DMS79 treated with DMSO at 0.1 percent for 48 hours (cell line): ENCODE results near the gene ACSL4.
"Not testable (repeated sequence)": the region's sequence is repeated elsewhere in the genome, so short reads cannot be mapped to it uniquely, and the experiment has no call there.

ENCODE experiments used
- DNase-seq: peaks from one replicate; lab custom pipeline; 2025; lab: John Stamatoyannopoulos, UW

The ACSL4 gene

DNA sequence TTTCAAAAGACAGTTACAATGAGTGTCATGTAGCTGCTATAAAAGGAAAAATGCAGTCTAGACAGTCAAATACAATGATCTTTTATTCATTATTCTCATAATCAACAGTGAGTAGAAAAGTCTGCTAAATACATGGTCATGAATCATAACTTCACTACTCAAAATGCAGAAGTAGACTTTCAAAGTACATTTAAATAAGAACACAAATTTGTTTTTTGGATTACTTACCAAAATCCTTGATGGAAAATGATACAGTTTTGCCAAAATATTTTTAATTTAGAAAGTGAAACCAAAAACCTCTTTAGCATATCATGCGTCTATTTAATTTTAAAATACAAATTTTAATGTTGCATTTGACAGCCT, 4.9 kb downstream of the ACSL4 start:
- DNase-seq: no peak

DNA sequence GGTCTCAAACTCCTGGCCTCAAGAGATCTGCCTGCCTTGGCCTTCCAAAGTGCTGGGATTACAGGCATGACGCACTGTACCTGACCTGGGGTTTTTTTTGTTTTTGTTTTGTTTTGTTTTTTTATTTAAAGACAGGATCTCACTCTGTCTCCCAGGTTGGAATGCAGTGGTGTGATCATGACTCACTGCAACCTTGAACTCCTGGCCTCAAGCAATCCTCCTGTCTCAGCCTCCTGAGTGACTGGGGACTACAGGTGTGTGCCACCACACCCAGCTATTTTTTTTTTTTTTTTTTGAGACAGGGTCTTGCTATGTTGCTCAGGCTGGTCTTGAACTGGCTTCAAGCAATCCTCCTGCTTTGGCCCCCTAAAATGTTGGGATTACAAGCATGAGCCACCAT, 8.1 kb downstream of the ACSL4 start:
- not testable (repeated sequence) for DNase-seq

DNA sequence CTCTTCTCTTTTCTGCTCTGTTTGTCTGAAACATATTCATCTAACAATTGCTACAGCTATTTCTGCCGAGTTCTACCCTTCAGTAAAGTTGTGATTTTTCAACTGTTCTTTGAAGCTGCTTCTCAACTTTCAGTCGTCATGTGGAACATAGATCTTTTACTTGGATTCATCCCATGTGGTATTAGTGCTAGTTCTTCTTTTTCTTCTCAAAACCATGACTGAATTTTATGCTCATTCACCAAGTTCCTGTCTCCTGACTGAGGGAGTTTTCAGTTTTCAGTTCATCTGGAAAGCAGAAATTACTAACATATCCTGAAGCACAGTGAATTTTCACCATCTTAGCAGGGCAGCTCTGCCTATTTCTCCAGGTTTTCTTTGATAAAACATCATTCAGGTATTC, 12.1 kb downstream of the ACSL4 start:
- no peak for DNase-seq

DNA sequence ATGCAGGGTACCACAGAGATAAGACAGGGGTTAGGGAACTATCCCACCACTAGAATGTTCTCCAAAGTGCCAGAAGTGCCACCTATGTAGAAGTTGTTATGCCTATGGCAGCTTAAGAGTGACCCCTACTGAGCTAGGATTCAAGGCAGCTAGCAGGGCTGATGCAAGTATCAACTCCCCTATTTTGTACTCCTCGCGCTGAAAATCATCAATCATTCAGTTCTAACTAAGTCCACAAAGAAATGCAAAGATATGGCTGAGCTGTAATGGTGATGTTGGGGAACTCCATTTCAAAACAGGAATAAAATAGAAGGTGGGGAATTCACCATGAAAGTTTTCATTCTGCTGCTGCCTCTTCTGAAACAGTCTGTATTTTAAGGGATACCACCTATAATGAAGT, 13.8 kb downstream of the ACSL4 start:
- no peak for DNase-seq

DNA sequence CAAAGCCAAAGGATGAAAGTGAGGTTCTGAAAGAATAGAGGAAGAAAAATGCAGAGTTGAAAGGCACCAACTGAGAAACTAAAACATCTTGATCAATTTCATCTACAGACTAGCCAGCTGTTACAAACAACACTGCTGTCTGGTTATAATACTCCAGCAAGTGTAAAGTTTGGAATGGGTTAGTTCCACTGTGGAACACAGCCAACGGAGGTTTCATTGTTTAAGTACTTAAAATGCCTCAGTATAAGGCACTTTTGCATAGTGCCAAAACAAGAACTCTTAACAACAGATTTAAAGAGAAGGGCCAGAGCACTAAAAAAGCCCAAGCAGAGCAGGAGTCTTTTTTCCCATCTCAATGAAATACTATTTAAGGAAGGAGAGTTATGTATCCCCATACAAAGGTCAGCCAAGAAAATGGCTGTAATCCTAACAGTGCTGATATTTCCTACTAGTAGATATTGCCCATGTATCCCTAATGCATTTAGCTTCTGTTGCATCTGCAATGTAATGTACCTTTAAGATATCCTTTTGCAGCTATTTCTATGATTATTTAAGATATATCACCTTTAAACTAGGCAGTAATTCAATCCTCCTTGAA, 16.5 kb downstream of the ACSL4 start:
- DNase-seq: no peak

DNA sequence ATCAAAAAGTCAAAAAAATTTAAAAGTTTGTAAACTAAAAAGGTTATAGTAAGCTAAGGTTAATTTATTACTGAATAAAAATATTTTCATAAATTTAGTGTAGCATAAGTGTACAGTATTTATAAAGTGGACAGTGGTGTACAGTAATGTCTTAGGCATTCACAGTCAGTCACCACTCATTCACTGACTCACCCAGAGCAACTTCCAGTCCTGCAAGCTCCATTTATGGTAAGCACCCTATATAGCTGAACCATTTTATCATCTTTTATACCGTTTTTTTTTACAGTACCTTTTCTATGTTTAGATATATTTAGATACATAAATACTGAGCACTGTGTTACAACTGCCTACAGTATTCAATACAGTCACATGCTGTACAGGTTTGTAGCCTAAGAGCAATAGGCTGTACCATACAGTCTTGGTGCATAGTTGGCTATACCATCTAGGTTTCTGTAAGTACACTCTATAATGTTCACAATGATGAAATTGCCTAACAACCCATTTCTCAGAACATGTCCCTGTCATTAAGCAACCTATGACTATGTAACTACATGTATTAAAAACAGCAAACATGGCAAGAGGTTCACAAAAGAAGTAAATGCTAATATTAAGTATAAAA, 18.6 kb downstream of the ACSL4 start:
- no peak for DNase-seq

DNA sequence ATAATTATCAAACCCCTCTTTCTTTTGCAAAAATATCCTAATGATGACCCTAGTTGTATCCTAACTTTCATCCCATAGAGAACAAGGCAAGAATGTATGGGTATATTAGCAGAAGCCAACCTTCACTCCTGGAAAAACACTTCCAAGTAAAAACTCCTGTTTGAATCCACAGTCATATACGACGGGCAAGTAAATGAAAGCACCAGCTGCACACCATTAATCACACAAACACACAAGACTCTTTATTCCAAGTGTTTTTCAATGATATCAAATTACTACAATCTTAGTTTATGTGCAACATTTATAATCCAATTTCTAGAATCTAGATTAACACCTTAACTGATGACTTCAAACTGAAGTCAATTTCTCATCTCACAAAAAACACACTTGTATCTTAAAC, 22.9 kb downstream of the ACSL4 start:
- DNase-seq: no peak

DNA sequence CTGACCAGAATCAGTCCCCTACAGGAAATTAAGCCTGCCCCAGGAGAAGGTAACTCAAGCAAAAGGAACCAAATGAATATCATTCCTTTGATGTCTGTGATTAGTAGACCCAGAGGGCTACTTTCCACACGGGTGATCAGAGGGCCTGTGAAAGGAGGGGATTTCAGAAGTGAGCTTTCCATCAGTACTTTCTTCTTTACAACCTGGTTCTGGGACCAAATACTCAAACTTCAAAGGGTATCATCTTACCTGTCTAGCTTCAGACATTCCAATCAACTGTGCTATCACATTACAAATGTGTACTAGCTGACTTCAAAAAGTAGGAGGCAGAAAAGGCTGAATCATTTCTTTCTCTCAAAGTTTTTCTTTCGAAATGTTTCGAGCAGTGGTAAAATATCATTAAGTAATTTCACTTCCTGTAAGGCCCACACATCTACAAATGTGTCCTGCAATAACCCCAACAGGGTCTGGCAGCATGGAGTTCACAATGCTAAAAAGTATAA, 23.9 kb downstream of the ACSL4 start:
- no peak for DNase-seq

DNA sequence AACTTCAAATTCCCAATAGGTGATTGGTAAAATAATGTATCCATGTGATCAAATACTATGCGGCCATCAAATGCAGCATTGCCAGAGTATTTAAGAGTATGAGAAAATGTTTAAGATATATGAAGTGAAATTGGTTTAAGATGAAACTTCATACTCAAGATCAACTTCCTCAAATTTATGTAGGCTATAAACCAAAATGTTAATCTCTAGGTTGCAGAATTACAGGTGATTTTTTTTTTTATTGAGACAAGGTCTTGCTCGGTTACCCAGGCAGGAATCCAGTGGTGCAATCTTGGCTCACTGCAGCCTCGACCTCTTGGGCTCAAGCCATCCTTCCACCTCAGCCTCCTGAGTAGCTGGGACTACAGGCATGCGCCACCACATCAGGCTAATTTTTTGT, 25.3 kb downstream of the ACSL4 start:
- DNase-seq: no peak

DNA sequence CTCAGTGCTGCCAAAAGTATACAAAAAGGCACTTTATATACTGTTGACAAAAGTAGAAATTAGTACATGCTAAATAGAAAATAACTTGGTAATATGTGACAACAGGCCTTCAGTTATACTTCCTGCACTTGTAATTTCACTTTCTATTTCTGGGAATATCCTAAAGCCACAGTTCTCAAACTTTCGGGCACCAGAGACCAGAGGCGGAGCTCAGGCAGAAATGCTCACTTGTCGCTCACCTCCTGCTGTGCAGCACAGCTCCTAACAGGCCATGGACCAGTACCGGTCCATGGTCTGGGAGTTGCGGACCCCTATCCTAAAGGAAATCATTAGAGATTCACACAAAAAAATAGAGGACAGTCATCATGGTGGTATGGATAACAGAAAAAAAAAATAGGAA, 25.7 kb downstream of the ACSL4 start:
- DNase-seq: no peak

DNA sequence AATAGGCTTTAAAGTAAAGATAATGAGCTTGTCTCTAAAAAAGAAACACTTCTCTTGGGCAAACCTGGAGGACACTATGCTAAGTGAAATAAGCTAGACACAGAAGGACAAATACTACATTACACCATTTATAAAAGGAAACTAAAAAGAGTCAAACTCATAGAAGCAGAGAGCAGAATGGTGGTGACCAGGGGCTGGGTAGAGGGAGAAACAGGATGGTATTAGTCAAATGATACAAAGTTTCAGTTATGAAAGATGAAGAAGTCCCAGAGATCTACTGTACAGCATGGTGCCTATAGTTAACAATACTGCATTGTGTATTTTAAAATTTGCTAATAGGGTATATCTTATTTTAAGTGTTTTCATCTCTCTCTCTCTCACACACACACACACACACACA, 28.5 kb downstream of the ACSL4 start:
- no peak for DNase-seq

DNA sequence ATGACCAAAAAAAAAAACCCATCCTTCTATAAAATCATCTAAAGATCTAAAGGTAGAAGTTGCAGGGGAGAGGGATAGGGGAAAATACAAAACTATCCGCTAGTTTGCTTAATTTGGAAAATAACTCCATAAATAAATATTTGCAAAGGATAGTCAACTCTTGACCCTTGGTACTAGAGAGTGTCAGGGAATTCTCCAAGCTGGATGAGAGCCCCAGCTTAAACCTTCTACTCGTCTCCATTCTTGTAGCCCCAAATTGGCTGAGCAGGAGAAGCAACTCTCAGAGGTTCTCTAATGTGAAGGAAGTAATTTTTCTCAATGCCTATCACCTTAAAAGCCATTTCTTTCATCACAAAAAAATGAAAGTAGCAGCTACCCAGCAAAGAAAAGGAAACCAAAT, 35.2 kb downstream of the ACSL4 start:
- no peak for DNase-seq

DNA sequence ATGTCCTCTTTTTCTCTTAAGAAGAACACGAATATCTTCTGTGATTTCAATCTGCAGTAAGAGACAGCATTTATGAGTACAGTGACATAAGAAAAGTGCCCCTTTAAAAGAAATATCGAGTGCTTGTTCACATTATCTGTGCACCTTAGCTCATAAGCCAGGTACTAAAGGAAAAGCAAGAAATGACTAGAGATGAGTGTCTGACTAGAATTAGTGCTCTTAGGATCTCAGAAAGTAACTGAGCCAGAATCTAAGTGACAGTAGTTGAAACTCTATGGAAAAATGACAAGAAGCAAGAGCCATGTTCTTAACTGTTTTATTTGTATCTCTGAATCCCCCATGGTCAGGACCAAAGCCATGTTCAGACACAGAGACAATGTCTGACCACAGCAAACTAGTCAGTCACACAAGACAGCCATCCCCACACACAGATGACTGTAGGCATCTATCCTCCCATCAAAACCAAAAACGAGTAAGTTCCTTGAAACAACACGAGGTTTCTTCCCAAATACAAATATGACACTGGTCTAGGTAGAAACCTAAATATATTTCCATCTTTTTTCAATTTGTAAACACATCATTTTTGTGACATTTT, 36.8 kb downstream of the ACSL4 start:
- DNase-seq: no peak

DNA sequence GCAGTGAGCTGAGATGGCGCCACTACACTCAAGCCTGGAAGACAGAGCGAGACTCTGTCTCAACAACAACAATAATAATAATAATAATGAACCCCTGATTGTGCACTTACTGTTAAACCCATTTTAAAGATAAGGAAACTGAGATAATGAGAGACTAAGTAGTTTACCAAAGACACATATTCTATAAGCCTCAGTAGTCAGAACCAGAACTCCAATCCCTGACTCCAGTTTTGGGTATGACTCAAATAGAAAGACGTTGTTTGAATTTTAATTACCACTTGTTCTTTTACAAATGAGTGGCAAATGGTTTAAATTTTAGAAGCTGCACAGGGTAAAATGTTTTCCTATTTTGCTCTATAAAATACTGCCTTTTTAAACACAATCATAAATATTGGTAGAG, 37.4 kb downstream of the ACSL4 start:
- DNase-seq: no peak

DNA sequence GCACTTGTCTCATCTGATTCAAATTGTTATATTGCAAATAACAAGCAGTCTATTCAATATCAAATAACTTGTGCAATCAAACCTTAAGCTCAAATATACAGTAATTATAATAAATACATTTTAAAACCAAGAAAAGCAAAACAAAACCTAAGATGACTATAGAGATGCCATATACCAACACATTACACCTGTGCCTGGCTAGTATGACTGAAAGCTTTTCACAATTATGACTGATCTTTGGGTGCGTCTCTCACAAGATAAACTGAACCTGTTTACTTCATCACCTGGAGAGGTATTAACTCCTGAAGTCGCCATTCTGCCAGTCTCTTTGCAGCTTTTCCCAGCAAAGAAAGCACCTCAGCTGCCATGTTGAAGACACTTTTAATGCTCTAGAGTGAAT, 41.3 kb downstream of the ACSL4 start:
- DNase-seq: no peak

DNA sequence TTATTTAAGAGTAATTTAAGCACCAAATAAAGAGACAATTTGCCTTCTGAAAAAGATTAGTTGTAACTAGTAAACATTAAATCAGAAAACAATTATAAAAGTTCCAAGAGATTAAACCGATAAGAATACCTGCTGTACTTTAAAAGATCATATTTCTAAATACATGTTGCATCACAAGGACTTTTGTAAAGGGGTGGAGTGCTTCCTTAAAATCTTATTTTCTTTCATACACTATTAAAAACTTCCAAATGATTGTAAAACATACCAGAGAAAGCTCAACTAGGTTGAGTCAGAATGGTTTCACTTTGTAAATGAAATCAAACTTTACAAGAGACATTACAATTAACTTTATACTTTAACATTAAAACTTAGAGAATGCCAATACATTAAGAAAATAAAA, 41.8 kb downstream of the ACSL4 start:
- no peak for DNase-seq

DNA sequence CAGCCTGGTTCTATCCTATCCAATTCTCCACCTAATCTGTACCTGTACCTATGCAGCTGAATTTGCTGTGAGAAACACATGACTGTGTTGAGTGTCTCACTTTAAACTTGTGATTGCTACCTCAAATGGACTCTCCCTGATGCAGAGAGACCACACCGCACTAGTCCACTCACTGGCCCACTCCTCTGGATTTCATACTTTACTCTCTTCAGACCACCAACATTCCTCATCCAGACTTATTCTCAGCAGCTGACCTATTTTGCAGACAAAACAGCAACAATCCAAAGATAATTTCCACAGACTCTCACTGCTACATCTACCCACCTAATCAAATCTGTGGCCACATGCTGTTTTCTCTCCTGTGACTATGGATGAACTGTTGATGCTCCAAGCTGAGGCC, 45.2 kb downstream of the ACSL4 start:
- no peak for DNase-seq

DNA sequence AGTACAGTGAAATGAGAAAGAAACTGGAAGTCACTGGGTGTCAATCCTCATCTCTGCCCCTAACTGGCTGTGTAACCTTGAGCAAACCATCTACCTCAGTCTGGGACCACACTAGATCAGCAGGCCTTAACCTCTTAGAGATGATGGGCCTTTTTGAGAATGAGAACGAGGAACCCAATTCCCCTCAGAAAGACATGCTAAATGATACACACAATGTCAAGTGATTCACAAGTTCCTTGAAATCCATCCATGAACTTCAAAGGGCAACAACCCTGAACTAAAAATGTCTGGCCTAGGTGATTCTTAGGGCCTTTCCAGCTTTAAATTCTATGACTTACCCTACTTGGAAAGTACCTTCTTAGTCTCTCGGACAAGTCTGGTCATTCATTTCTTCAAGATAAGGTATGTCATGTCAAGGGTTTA, 47.4 kb downstream of the ACSL4 start:
- no peak for DNase-seq

DNA sequence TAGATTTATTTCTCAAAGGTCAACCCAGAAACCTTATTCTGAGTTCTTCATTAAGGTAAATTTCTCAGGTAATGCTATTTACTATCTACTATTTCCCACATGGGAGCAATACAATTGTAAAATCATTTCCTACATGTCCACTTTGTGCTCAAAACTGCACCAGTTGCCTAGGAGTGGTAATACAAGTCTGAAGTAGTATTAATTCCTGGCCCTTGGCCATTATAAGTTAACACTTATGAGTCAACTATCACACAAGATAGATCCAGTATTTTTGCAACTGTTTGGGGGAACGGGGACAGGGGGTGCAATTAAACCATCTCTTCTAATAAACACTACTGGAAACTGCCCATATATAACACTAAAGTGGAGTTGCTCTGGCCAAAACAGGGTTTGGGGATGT, 48.9 kb downstream of the ACSL4 start:
- DNase-seq: no peak

DNA sequence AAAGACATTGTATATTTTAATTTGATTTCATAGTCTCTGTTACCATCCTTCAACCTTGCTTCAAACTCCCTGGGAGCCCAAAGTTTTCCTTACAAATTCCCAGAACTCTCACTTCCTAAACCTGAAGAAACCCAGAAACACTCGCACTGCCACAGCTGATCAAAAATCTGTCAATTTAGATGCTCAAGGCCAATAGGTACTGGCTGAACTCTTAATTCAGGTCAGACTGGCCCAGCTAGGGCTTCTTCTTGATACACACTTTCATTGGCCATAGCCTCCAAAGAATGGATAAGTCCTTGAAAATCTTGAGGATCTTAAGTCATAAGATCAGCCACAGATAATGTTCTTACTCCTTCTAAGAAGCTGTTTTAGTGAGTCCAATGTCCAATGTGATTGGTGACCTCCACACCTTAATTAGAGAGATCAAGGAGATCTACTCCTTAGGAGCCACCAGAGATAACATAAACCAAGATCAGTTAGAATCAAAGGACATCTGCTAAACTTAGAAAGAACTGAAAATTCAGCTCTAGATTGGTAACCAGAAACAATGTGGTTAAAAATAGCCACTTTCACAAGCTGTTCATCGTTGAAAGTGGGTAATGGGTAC, 51.5 kb downstream of the ACSL4 start:
- no peak for DNase-seq

DNA sequence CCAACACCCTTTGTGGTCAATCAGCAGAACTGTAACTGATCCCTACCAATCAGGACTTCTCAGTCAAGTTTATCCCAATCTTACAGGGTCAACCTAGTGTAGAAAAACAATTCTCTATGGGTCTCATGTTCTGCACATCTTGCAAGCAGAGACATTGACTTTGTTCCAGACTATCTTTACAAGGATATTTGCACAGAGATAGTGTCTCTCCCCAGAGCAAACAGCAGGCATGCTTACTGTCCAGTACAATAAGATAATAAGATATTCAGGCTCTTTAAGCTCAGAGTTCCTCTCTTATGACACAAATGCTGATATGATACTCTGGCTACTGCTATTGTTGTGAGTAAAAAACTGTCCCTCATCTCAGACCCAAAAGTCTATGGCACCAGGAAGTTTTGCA, 53.2 kb downstream of the ACSL4 start:
- DNase-seq: no peak

DNA sequence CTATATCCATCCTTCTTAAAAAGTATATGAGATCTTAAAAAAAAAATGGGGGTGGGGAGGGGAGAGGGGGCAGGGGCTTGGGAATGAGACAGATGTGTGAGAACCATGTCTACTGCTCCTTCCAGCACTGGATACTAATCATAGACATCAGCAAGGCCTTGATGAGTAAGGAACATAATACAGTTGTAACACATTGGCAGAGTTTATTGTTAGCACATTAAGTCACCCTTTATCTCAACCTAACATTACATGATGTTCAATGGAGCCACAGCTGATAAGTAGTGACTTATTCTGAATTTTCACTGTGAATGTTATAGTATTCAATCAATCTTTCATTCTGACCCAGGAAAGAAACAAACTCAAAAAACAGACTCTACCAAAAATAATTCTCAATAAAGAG, 60.8 kb downstream of the ACSL4 start:
- DNase-seq: no peak

DNA sequence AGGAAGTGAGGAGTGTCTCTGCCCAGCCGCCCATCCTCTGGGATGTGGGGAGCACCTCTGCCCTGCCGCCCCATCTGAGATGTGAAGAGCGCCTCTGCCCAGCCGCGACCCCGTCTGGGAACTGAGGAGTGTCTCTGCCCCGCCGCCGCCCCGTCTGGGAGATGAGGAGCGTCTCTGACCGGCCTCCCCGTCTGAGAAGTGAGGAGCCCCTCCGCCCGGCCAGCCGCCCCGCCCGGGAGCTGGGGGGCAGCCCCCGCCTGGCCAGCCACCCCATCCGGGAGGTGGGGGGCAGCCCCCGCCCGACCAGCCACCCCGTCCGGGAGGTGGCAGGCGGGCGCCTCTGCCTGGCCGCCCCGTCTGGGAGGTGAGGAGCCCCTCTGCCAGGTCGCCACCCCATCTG, 61.9 kb downstream of the ACSL4 start:
- DNase-seq: not testable (repeated sequence)

DNA sequence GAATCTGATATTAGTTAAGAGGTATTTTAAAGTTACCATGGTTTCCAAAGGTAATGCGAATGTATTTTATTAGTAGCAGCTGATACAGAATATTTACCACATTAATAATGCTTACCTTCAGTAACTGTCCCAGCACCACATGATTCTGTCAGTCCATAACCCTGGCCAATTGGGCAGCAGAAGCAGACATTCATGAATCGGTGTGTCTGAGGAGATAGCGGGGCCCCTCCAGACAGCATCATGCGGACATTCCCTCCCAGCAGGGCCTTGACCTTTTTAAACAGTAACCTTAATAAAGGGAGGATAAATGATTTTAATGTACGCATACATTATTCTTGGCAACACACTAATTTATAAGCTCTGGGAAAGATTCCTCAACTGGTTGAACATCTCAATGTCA, 65.1 kb downstream of the ACSL4 start:
- DNase-seq: no peak
